Activated T-cell treated with anti-CD3 and anti-CD28 coated beads for 4 hours (primary cell): ENCODE measurements around the gene MRPS34.
"Not testable (repeated sequence)": the region's sequence is repeated elsewhere in the genome, so short reads cannot be mapped to it uniquely, and the experiment has no call there.

Source experiments
- DNase-seq: peaks from one replicate; pipeline ENCODE4 v3.0.0-alpha.2; 2020

MRPS34 gene

GRCh38 chr16:1772908-1773702, at the start of gene MRPS34:
MRPS34 (minus strand) TSS chr16:1773134; CDS start chr16:1773119, 15 bp downstream.
- peak; percentile 68 for DNase-seq

DNA sequence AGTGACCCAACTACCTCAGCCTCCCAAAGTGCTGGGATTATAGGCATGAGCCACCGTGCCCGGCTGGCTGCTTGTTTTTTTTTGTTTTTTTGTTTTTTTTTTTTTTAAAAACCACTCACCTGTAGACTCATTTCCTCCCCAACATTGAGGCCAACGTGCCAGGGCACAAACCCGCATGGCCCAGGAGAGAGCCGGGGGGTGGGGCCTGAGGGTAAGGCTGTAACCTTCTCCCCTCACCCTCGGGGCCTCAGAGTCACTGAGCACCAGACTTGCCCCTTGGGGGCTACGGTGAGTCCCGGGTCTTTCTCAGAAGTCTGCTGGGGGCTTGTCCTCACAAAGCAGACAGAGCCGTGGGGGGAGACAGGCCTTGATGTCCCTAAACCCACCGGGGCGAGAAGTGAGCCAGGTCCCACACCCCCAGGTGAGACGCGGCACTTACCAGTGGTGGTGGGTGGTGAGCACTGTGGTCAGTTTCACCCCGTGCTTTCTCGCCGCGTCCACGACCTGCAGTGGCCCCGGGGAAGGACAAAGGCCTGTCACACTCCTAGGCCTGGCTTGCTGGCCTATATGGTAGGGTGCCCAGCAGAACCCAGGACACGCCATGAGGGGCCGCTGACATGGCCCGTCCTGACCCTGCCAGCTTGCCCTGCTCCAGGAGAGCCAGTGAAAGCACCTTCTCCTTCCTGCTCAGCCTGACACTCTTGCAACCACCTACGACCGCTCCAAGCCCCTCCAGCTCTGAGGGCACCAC, 49.1 kb upstream of the MRPS34 start:
- no peak for DNase-seq

DNA sequence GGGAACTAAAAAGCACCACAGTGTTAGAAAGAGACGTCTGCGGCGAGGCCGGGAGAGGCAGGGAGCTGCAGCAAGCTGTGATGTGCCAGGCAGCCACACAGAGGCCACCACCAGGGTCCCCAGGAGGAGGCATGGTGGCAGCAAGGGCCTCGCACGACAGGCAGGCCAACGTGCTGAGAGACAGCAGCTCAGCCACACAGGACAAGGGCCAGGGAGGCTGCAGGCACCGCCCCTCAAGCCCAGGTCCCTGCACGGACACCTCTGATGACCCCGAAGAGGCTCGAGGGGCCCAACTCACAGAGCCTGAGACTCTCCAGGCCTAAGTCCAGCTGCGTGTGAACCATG, 48.0 kb upstream of the MRPS34 start:
- DNase-seq = no peak

DNA sequence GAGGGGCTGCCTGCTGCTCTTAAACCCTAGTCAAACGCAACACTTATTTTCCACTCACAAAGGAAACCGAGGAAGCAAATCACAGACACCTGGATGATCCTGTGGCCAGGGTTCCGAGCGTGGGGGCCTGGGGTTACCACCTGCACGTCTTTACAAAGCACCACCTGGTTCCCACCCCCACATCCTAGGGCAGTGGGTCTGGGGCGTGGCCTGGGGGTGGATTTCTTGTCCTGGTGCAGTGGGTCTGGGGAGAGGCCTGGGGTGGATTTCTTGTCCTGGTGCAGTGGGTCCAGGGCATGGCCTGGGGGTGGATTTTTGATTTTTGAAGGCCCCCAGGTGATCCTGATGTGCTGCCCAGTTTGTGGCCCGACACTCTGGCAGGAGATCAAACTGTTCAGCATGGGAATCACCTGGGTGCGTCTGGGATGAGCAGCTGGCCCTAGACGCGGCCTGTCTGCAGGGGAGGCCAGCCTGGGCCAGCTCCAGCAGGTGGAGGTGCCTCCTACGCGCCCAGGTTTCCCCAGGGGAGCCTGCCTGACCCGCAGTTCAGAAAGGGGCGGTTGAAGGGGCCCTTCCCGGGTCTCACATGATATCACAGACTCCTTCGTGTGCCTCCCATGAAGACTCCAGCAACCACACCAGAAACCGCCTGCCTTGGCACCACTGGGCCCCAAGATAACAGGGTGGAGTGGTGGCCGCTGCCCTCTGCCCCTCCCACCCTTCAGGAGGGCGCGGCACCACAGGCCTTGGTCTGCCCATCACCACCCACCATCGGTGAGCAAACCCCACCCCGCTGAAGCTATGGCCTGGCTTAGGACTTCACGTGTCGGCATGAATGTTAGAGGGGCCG, 47.4 kb upstream of the MRPS34 start:
- no peak for DNase-seq

- DNase-seq = no peak
Observed at GRCh38 chr16:1819611-1820010, 46.7 kb upstream of the MRPS34 start.

DNA sequence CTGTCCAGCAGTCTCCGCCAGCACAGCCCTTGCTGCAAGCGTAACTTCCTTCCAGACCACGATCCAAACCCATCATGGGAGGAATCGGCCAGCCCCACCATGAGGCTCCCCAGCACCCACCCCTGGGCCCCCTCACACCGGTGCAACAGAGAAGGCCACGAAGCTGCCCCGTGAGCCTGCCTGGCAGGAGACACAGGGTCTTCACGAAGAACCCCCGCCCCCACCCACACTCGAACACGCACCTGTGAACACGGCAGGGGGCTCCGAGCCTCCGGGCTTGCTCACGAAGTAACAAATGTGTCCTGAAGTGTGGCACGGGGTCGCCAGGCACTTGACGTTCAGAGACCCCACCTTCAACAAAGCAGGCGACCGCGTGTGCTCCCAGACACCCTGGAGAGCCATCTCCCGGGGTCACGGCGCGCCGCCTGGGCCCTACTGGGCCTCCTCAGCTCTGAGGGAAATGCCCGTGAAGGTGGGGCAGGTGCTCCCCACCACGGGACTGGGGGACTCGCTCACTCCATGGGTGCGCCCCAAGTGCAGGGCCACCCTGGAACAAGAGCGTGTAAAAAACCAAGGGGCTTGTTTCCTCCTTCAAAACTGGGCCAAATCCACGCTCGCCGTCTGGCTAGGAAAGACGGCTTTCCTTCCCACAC, 46.1 kb upstream of the MRPS34 start:
- no peak for DNase-seq

- no peak for DNase-seq
Observed at GRCh38 chr16:1818204-1818872, 45.4 kb upstream of the MRPS34 start.

DNA sequence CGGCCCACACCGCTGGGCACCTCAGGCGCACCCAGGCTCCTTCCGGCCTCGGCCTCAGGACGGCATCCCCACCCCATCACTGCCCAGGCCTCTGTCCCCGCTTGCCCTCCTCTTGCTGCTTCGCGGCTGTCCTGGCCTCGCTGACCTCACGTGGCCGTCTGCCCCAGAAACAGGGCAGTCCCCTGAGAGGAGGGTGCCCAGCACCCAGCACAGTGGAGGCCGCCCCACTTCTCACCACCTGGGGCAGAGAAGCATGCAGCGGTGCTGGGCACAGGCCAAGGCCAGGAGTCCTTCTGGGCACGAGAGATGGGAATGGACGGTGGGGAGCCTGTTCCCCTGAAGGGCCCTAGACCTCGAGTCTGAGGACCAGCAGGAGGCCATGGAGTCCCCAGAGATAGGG, 44.8 kb upstream of the MRPS34 start:
- DNase-seq = no peak

DNA sequence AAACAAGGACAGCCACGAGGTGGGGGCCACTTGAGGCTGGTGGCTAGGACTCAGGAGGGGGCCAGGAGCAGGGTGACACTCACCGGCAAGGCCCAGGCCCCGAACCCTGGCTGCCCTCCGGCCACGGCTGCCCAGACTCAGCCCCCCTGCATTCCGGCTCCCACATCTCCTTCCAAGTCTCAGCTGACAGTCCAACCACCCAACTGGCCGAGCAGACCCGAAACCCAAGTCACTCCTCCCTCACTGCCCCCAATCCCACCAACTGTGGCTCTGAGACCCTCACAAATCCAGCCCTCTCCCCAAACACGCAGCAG, 44.3 kb upstream of the MRPS34 start:
- DNase-seq = no peak

- DNase-seq = no peak
Observed at GRCh38 chr16:1816396-1817275, 43.7 kb upstream of the MRPS34 start.

- no peak for DNase-seq
Observed at GRCh38 chr16:1815461-1815860, 42.5 kb upstream of the MRPS34 start.

DNA sequence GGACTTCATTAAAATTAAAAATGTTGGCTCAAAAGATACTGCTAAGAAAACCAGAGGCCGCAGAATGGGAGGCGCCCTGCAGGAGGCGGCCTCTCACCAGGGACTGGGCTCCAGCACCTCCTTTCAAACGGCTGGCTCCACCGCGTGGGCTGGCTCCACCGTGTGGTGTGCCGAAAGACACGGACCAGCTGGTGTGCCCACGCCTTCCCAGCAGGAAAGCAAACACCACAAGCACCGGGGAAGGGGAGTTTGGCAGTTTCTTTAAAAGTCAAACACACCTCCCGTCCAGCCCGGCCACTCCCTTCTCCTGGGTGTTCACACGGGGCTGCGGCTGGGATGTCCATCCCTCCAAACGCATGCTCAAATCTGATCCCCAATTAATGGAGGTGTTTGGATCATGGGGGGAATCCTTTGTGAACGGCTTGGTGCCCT, 39.8 kb upstream of the MRPS34 start:
- peak; percentile 31 for DNase-seq

DNA sequence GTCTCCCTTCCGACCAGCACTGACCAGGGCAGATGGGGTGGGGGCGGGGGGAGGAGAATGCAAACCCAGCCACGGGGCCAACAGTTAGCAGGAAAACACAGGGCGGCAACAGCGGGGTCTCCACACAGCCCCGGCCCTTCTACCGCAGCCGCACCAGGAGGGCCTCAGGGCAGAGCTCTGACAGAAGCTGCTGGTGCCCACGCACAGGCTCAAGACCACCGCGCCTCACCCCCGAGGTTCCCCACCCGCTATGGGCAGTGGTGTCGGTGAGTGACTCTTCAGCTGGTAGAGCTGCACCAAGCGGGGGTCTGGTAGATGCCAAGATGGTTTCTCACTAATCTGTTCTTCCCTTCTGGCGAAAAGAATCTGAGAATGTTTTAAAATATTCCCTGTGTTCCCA, 37.6 kb upstream of the MRPS34 start:
- no peak for DNase-seq

- no peak for DNase-seq
Observed at GRCh38 chr16:1810106-1810505, 37.2 kb upstream of the MRPS34 start.

DNA sequence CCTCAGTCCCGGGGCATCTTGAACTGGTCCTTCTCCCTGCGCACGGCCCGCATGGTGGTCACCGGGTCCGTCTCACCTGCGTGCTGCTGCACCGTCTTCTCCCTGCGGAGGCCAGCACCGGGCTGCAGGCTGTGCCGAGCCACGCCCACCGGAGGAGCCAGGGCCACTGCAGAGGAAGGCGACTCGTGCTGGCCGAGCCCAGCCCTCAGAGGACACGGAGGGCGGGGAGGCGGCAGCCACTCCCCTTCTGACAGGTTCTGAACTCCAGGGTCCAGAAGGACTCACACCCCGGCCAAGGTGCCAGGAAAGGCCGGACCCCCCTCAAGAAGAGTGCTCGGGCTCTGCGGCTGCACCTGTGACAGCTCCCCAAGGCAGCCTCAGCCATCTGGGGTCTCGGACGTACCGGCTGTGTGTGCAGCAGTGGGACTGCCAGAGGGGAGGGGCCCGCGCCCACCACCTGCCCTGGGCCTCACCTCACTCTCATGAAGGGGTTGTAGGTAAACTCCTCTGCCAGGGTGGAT, 36.4 kb upstream of the MRPS34 start:
- DNase-seq = no peak

DNA sequence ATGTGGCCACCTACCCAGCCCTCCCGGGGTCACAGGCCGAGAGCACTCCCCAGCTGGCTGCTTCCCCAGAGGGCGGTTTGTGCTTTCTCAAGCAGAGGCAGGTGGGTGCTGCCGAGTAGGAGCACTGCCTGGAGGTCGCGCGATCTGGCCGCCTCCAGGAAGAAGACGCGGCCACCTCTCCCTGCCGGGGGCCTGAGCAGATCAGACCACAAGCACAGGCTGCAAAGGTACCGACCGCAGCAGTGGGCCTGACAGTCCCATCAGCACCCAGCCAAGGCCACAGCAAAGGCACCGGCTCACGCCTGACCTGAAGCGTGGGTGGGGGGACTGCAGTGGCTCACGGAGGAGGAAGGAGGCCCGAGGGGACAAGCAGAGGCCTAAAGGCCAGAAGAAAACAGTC, 35.8 kb upstream of the MRPS34 start:
- DNase-seq = no peak

- no peak for DNase-seq
Observed at GRCh38 chr16:1807626-1808025, 34.7 kb upstream of the MRPS34 start.

GRCh38 chr16:1800701-1801100, 27.8 kb upstream of the MRPS34 start:
- DNase-seq = no peak

GRCh38 chr16:1799263-1799662, 26.3 kb upstream of the MRPS34 start:
- not testable (repeated sequence) for DNase-seq

- no peak for DNase-seq
Observed at GRCh38 chr16:1794908-1795666, 22.2 kb upstream of the MRPS34 start.
